GM12892 (cell line): ENCODE measurements around the gene SYT6.

Experiments used
- DNase-seq: peaks from one replicate; pipeline ENCODE4 v3.0.0; 2011; ENCODE audit not compliant: insufficient read length
- FAIRE-seq: peaks from 2 replicates; lab custom pipeline; 2011; peaks lifted over from hg19 to GRCh38; lab: Jason Lieb, UNC
- POLR2A ChIP-seq: IDR thresholded peaks from 2 replicates; pipeline ENCODE4 v1.6.1; 2011; ENCODE audit warnings: low read depth, low read length, control low read depth
- POLR2AphosphoS5 ChIP-seq: IDR thresholded peaks from 2 replicates; pipeline ENCODE4 v1.6.1; 2011; ENCODE audit warnings: low read depth, low read length, control low read depth
- TAF1 ChIP-seq: IDR thresholded peaks from 2 replicates; pipeline ENCODE4 v1.6.1; 2011; ENCODE audit warnings: low read depth, mild to moderate bottlenecking, control low read depth, low read length, borderline replicate concordance

Gene SYT6

DNA sequence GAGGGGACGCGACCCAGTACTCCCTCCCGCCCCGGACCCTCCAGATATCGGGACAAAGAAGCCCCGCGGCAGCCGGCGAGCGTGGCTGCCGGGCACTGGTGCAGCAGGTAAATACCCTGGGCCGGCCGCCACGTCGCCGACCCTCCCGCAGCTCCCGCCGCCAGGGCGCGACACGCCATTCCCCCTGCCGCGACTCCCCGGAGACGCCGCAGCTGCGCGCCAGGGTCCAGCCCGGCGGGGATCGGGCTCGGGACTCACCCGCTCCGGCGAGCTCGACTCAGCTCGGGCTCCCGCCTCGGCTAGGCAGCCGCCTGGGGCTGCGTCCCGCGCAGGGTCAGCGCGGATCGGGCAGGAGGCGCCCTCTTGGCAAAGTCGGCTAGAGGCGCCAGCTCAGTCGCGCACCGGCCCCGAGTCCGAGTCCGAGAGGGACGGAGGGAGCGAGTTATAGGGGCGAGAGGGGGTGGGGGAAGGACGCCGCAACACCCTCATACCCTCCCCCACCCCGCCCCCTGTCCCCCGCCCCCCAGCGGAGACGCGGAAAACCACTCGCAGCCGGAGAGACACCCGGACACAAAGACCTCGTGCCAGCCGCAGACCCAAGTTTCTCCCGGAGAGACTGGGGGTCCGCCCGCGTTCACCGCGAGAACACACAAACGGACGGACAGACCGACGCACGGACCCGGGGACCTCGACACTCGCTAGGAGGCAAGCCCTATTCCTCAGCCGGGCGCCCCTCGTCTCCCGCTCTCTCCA, 985 bp downstream of the SYT6 start:
- TF ChIP-seq POLR2AphosphoS5 (no peak), POLR2A (no peak), TAF1 (no peak)
- FAIRE-seq (no peak), DNase-seq (no peak)

DNA sequence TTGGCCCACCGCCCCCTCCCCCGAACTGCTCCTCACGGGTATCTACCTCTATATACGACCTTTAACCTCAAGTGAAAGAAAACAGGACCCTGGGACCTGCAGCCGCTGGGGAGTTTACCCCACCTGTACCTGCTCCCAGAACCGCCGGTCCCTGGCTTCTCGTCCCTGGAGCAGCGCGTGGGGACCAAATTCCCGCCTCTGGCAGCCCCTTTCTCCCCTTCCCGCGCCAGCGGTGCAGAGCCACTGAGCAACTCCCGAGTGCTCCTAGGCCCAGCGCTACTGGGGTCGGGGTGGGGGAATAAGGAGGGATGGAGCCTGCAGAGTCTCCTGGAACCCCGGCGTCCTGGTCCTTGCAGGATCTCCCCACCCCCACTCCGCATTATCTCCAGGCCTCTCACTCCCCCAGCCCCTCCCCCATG, 1.6 kb downstream of the SYT6 start:
- FAIRE-seq: no peak
- TF ChIP-seq POLR2A: no peak
- TF ChIP-seq TAF1: no peak
- TF ChIP-seq POLR2AphosphoS5: no peak
- DNase-seq: no peak

DNA sequence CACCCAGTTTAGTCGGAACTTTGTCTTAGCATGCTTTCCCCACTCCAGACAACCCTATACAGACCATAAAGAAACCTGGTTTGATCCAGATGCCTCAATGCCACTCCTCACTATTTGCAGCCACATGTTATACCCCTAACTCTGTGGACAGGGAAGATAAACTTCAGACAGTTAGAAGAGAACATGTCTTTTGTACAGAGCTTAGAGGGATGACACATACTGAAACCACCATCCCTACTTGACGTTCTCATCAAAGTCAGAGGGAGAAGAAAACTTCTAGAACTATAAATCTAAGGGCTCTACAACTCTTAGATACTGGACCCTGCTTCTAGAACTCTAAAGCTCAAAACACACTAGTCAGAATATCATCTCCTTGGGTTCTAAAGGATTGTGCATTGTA, 3.7 kb downstream of the SYT6 start:
- TF ChIP-seq TAF1 (no peak), POLR2A (no peak), POLR2AphosphoS5 (no peak)
- FAIRE-seq: no peak
- no peak for DNase-seq

DNA sequence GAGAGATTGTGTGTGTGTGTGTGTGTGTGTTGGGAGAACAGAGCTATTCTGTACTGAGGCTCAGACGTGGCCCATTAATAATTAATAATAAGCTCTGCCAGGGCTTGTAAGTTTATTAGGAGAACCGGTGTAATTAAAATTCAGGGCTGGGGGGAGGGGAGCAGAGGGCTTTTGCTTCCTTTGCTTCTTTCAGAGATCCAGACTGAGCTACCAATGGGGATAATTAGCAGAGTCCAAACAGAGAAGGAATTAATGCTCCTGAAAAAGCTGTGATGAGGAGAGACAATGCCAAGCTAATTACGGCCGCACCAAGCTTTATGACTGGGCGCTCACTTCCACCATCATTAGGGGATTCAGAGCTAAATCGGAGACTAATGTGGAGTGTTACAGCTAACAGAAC, 4.5 kb downstream of the SYT6 start:
- no peak for DNase-seq
- no peak for TF ChIP-seq POLR2AphosphoS5
- no peak for TF ChIP-seq TAF1
- no peak for TF ChIP-seq POLR2A
- FAIRE-seq: no peak

DNA sequence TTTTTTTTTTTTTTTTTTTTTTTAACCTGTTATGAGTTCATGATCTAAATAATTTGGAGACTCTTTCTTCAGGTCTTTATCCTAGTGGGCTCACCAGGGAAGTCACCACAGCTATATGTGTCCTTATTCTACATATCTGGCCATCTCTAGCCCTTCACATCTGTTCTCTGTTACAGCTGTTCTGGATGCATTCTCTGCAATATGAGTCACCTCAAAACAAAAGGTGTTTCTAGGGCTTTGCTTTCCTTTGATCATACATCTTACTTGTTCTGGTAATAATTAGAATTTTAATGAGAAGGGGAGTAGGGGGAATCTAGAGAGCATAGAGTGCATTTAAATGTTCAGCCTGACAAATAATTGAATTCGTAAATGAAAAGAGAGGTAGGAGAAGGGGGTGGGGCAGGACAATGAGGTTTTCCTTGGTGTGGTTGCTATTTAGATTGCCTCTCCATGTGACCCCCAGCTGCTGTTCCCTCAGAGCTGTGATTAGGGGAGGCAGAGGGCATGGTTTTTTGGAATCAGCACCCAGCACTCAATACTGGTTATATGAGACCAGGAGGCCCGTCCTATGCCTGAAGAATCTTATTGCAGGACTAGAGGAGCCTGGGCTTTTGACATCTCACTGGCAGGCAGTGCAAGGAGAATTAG, 8.0 kb downstream of the SYT6 start:
- DNase-seq: no peak
- no peak for TF ChIP-seq POLR2AphosphoS5
- no peak for TF ChIP-seq POLR2A
- no peak for TF ChIP-seq TAF1
- FAIRE-seq: no peak

DNA sequence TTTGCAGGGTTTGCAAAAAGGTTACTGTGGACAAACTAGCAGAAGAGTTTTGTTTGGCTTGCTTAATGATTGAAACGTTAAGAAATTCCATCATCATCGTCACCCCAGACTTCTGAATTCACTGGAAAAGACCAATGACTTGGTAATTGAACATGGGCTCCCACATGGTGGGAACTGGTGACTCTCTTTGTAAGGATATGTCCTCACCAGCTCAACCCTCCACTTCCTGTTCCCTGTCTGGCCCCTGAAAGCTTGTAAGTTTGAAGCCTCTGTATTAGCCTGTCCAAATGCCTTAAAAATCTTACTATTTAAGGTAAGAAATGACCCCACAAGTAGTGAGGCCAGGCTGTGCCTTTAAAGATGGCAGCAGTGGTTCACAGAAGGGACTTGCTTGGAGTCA, 9.7 kb downstream of the SYT6 start:
- no peak for FAIRE-seq
- TF ChIP-seq POLR2A: no peak
- TF ChIP-seq POLR2AphosphoS5: no peak
- no peak for TF ChIP-seq TAF1
- DNase-seq: no peak

DNA sequence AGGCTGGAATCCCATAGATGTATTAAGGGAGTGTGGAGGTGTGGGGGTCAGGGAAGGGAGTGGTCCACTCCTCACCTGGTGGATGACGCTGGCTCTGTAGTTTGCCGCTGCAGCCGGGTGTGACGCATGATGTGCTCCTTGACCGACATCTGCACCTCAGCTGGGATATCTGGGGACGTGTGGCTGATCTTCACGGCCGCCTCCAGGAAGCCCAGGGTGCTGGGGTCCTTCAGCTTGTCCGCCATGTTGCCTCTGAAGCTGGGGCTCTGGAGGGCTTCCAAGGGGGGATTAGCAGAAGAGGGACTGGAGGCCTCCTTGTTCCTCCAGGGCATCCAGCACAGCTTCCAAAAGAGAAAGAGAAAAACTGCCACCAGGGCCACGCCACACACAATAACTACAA, 14.1 kb downstream of the SYT6 start:
- TF ChIP-seq POLR2AphosphoS5 (no peak), TAF1 (no peak), POLR2A (no peak)
- FAIRE-seq (no peak), DNase-seq (no peak)

DNA sequence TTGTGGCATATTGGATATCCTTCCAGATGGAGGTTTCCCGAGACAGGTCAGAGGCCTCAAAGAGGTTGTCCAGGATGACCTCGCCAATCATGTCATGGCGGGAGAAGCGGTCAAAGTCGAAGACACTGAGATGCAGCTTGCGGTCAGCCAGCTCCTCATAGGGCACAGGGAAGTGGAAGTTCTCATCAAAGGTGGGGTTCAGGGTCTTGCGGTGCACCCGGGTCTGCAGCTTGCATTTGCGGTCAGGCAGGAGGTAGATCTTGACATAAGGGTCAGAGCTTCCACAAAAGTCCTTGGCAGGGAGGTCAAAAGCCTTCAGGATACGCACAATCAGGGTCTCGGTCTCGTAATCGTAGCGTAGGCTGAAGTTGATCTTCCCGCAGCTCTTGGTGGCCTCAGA, 16.2 kb downstream of the SYT6 start:
- no peak for DNase-seq
- no peak for FAIRE-seq
- TF ChIP-seq POLR2AphosphoS5 (no peak), POLR2A (no peak)

DNA sequence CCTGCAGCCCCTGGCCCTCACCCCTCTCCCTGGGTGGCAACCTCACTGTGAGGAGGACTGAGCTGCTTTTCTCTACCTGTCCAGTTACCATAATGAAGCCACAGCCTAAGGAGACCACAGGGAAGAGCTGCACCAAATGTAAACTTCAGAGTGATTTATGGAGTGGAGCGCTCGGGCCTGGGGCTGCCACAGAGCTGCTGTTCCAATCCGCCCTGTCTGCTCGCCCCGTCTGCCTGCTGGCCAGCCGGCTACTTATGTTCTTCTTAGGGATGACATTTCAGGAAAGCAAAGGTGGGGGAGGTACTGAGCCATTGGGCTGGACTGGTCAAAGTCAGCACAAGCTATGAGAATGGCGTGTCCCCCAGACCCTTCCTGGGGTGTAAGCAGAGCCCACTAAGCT, 17.9 kb downstream of the SYT6 start:
- FAIRE-seq (no peak), DNase-seq (no peak)
- TF ChIP-seq TAF1 (no peak), POLR2AphosphoS5 (no peak), POLR2A (no peak)

DNA sequence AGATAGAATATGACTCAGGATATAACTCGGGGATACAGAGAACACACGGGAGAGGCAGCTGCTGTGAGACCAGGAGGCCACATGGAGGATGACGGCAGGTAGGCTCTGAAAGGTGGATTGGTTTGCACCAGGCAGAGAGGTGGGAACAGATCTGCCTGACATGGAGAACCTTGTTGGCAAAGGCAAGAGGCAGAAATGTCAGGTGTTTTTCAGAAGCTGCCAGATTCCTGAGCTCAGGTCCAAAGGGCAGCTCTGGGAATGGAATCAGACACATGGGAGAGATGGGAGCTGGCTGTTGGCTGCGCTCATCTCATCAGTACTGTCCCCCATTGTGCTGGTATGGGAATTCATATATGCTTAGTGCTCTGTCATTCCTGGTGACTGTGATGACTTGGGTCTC, 19.2 kb downstream of the SYT6 start:
- FAIRE-seq: no peak
- no peak for TF ChIP-seq POLR2A
- no peak for TF ChIP-seq POLR2AphosphoS5
- TF ChIP-seq TAF1: no peak
- no peak for DNase-seq

DNA sequence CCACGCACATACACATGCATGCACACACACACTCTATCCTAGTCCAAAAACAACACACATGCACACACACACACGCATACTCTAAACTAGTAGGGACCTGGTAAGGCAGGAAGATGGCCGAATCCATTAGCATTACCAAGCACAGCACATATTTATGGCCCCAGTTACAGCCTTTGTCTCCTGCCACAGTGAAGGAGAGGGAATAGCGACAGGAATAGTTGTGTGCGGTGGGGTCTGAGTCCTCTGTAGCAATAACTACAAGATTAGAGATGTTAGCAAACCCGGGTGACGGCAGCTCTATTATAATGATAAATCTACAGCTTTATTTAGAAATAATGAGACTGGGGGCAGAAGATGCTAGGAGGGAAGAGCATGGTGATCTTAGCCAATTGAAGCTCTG, 20.5 kb downstream of the SYT6 start:
- no peak for DNase-seq
- FAIRE-seq: no peak

More for the DNA sequence above, 20.5 kb downstream of the SYT6 start:
- TF ChIP-seq POLR2AphosphoS5: no peak
- TF ChIP-seq TAF1: no peak
- no peak for TF ChIP-seq POLR2A
